GM18508 (cell line): Measurements from ENCODE around the gene CLPSL2.

Source experiments
- ATAC-seq: cut with Tn5 transposase; IDR thresholded peaks from one replicate; pipeline ENCODE4 v1.9.1; 2021; ENCODE audit warnings: moderate number of reproducible peaks; ENCODE audit not compliant: insufficient read depth, unreplicated experiment

CLPSL2 gene

DNA sequence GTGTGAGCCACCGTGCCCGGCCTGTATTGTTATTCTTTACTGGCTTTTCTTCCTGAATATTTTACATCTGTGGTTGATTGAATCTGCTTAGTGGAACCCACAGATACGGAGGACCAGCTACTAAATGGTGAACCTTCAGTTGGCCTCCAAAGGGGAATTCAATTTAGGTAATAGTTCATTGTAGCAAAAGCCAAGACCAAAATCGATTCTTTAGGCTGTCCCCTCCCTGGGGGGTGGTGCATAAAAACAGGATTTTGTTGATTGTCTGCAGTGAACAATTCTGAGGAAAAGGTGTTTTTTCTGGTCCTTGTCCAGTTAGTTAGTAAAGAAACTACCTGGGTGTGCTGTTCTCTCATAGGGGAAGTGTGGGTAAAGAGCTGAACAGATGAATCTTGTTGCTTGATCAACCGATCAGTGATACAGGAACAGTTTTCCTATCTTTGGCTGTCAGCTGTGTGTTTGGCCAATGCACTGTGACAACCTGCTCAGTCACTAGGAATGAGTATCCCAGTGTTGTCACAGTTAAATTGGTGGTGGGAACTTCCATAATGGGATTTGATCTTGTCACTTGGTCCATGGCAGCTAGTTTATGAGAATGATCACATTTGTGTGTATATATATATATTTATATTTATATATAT is 48.3 kb downstream of the CLPSL2 start:
- no peak for ATAC-seq
